ENCODE data around the gene HIC1.

GRCh38 chr17:2082003-2082781 is 27.3 kb downstream of the HIC1 start:
- TF ChIP-seq CTCF (conservative IDR thresholded peaks at IDR 0.05; ENCODE audit: low read depth, low read length) (no peak), EZH2 (IDR thresholded peaks at IDR 0.05; ENCODE audit: borderline replicate concordance, low read depth, low read length, poor library complexity, severe bottlenecking) (no peak)
